HG03457 (cell line): Measurements from ENCODE around the gene D2HGDH.
"Not testable (repeated sequence)": the region's sequence is repeated elsewhere in the genome, so short reads cannot be mapped to it uniquely, and the experiment has no call there.

Source experiments
- ATAC-seq: cut with Tn5 transposase; IDR thresholded peaks from one replicate; pipeline ENCODE4 v1.9.1; 2021; ENCODE audit warnings: moderate number of reproducible peaks; ENCODE audit not compliant: unreplicated experiment

The D2HGDH gene

GRCh38 chr2:241791385-241791784 is 57.0 kb downstream of the D2HGDH start:
- ATAC-seq, result not testable (repeated sequence)

DNA sequence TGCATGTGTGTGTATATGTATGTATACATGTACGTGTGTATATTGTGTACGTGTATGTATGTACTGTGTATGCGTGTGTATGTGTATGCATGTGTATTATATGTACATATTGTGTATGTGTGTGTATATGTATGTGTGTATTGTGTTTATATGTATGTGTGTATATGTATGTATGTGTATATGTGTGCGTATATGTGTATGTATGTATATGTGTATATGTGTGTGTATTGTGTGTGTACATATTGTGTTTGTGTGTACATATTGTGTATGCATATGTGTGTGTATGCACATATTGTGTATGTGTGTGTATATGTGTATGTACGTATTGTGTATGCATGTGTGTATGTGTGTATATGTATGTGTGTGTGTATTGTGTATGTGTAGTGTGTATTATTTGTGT is 59.0 kb downstream of the D2HGDH start:
- ATAC-seq, result no peak

GRCh38 chr2:241794250-241794823 is 59.9 kb downstream of the D2HGDH start:
- ATAC-seq, result no peak

DNA sequence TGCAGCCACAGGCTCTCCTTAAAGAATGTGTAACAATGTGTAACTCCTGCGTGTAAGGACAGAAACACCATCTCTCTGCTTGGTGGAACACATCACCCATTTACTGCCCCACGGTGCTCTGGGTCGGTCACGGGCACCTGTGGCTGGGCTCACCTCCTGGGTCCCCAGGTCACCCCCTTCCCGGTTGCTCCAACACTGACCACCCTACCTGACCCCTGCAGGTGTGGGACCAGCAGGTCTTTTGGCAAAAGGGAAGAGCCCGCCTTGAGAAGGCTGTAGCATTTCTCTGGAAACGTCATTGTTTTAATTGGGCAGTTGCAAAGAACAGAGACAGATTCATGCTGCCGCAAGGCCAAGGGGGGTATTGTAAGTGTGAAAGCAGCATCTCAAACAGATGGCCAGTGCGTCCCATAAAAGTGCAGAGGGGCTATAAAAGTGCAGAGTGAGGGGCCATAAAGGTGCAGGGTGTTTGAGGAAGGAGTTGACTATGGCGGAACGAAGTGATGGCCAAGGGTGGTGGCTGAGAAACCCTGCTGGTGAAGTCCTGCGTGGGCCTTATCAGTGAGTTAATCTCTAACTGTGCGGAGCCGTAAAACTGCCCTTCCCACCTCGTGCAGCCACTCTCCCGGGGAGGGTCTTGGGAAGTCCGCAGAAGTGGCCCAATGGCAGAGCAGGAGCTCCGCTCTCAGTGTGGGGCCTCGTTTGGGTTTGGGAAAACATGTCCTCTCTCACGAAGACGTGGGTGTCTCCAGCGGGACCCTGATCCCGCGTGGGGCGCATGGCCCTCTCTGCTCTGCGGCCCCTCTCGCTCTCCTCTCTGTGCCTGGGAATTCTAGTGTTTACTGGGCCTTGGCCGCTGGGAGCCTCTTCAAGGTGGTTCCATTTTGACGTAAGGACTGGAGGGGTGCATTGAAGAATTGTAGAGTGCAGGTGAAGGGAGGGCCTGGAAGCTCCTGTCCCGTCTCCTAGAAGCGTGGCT is 60.9 kb downstream of the D2HGDH start:
- no peak for ATAC-seq

DNA sequence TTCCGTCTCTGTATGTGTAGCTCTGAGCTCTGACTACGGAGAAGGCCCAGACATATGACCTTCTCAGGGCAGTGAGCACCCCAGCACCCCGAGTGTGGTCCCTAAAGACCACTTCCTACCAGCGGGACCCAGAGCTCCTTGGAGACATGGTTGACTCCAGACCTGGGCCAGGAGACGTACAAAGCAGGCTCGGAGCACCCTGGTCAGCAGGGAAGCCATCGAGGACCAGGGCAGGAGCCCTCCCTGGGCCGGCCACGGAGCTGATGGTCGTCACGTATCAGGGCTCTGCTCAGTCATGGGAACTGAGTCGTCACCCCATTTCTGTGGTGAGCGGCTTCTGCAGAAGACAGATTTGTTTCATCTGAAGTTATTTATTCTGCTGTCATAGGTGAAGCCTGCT is 61.8 kb downstream of the D2HGDH start:
- no peak for ATAC-seq

GRCh38 chr2:241796610-241797138 is 62.2 kb downstream of the D2HGDH start:
- ATAC-seq, result no peak

- ATAC-seq, result no peak
These were observed 63.1 kb downstream of the D2HGDH start for GRCh38 chr2:241797441-241798080.

DNA sequence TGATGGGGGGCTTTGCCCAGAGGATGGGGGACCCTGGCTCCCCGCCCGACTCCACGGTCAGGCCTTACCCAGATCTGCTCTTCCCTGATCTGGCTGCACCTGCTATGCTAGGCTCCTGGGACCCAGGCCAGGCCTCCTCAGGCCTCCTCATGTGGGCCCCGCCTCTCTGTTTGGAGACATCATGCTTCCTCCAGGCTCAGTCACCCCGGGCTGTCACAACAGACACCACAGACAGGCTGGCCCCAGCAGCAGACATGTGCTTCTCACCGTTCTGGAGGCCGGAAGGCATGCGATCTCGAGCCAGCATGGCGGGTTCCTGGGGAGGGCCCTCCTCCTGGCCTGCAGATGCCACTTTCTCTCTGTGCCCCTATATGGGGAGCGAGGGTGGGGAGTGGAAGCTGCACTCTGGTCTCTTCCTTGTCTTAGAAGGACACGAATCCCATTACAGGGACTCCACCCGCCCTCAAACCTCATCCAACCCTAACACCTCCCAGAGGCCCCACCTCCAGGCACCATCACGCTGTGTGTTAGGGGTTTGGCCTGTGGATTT is 63.7 kb downstream of the D2HGDH start:
- ATAC-seq, result no peak

- no peak for ATAC-seq
These were observed 64.4 kb downstream of the D2HGDH start for GRCh38 chr2:241798631-241799521.

- no peak for ATAC-seq
These were observed 65.2 kb downstream of the D2HGDH start for GRCh38 chr2:241799522-241800197.

GRCh38 chr2:241800198-241800903 is 65.9 kb downstream of the D2HGDH start:
- ATAC-seq, result not testable (repeated sequence)

DNA sequence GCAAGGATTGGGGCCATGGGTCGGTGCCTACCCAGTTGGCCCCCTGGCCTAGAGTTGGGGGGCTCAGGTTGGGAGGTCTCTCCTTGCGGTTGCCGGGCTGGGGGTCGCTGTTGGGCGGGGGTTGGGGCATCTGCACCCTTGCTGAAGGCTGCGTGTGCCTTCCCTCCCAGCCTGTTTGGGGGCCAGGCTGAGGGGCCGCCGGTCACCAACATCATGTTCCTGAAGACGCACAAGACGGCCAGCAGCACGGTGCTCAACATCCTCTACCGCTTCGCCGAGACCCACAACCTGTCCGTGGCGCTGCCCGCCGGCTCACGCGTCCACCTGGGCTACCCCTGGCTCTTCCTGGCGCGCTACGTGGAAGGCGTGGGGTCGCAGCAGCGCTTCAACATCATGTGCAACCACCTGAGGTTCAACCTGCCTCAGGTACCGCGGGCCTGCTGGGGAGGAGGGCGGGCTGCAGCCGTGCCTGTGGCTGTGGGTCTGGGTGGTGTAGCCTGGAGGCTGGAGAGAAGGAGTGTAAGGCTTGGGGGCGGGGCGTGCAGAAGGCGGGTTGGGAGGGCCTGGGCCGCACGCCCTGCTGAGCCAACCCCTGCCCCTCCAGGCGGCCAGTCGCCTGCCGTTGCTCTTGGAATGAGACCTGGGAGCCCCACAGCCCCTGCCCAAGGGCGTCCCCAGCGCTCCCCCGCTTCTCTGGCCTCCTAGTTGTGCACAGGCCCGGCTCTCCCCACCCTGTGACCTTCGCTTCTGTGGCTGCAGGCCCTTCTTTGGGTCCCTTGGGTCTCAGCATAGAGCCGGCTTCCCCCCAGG is 67.4 kb downstream of the D2HGDH start:
- ATAC-seq, result no peak

DNA sequence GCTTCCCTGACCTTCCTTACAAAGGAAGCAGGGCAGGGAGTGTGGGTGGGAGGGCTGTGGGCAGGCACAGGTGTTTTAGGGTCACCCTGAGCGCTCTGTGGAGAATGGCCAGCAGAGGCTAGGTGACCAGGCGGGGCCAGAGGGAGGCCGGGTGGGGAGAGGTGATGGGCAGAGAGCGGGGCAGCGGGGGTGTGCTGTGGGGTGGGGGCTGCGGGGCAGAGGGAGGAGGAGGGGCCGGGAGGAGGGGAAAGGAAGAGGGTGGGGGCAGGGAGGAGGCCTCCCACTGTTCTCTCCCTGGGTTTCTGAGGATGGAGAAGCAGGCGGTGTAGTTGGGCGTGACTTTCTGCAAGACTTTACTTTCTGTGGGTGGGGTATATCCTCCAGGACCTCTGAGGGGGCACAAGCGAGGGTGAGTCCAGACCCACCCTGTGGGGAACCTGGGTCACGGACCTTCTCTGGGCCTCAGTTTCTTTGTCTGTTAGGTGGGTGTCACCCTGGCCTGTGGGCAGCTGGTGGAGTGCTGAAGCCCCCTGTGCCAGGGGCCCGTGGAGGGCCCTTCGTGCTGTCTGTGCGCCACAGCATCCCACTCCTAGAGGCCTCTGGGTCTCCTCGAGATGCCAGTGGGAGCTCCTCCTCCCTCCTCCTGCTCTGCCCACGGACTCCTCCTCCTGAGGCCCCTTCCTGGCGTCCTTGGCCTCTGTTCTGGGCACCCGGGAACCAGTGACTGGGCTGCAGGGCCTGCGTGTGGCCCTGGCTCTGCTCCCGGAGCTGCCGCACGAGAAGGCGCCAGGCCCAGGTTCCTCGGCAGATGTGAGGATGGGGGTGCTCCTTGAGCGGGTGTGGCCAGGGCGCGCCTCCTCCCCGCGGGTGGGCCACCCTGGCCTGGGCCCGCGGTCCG is 68.2 kb downstream of the D2HGDH start:
- no peak for ATAC-seq

- no peak for ATAC-seq
These were observed 69.2 kb downstream of the D2HGDH start for GRCh38 chr2:241803387-241804325.

- no peak for ATAC-seq
These were observed 70.1 kb downstream of the D2HGDH start for GRCh38 chr2:241804326-241805229.
